ENCODE results near the gene DUOXA2. TPM values are rescaled to one million over a fixed set of nuclear protein-coding genes. Genes with fewer than 3 reads are reported as not detected.
"Not testable (repeated sequence)": the region's sequence is repeated elsewhere in the genome, so short reads cannot be mapped to it uniquely, and the experiment has no call there.

DUOXA2 gene
- total RNA-seq, 2 experiments from 2014 or later, result not detected

DNA sequence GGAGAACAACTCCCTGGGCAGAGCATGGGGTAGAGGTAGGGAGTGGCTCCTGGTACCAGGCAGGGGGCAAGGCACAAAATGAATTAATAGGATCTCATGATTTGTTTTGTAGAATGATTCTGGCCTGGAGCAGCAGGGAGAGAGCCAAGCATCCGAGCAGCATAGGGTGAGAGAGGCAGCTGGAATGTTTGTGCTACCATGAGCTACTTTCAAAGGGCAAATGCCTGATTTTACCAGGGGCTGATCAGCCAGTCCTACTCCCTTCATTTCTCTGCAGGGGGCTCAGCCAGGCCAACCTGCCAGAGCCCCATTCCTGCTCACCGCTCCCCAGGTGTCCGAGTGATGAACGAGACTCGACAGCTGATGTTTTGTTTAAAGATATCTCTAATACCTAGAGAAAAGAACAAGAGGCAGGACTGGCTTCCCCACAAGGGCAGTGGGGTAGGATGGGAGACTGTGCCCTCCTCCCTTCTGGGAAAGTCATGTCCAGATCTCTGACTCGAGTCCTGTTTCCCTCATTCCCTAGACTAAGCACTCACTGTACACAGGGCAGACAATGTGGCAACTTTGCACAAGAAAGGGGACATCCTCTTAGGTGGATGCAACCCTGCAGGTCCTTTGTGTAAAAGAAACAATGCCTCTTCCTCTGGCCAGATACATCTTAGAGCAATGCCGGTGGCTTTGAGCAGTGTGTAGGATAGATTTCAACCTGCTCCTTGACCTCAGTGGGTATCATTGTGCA is 13.1 kb upstream of the DUOXA2 start:
- no peaks in the 10 kb centered on the region for H3K4me1 Mint-ChIP-seq (ENCODE audit: low read depth)
- H3K9me3 Mint-ChIP-seq, result no peaks in the 10 kb centered on the region
- intact Hi-C loops (cut with micrococcal nuclease), result no loop called here
- no peak overlapping the region for H3K27ac Mint-ChIP-seq
- H3K4me3 Mint-ChIP-seq, result no peak overlapping the region
- no peak for DNase-seq
- H3K27me3 Mint-ChIP-seq (ENCODE audit: low read depth), result no peaks in the 10 kb centered on the region
- CTCF ChIA-PET, result no interaction called here
- H3K36me3 Mint-ChIP-seq (ENCODE audit: low read depth), result no peaks in the 10 kb centered on the region

DNA sequence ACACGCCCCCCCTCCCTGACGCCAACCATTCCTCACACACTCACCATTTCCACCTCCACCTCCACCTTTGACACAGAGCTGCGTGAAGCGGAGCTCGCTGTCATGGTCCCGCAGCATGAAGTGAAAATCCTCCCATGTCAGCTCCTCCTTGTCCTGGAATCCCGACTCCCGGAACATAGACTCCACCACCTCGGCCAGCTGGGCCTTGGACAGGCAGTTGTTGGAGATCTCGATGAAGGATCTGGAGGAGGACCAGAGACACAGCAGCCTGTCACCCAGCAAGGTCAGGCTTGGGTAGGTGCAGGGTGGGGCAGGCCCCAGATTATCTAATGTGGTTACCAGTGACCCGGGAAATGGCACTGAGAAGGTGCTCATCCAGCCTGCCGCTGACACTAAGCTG is 12.4 kb upstream of the DUOXA2 start:
- Mint-ChIP-seq H3K4me1 (ENCODE audit: low read depth) (no peaks in the 10 kb centered on the region), H3K36me3 (ENCODE audit: low read depth) (no peaks in the 10 kb centered on the region), H3K4me3 (no peak overlapping the region), H3K9me3 (no peaks in the 10 kb centered on the region), H3K27me3 (ENCODE audit: low read depth) (no peaks in the 10 kb centered on the region), H3K27ac (no peak overlapping the region)
- CTCF ChIA-PET, result no interaction called here
- no peak for DNase-seq
- intact Hi-C loops (cut with micrococcal nuclease), result no loop called here

DNA sequence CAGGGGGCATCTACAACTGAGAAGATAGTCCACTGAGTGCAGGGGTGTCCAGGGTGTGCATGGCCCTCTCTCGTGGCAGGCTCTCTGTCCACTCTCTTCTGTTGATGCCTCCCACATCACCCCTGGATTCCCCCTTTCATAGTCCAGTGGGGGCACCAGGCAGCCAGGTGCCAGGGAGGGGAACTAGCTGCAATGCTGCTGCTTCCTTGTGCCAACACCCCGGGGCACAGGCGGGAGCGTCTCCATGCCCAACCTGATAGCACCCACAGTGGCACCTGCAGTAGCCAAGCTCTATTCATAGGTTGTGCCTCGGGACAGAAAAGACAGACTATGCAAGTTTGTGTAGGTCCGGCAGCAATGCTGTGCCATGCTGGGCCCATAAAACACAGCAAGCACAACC is 11.9 kb upstream of the DUOXA2 start:
- DNase-seq, result no peak
- CTCF ChIA-PET, result interaction anchor here (0.7 kb wide), 1 partner anchor 984 kb away, joined by 3 read pairs; no protein-coding TSS in a partner anchor
- Mint-ChIP-seq H3K27ac (no peak overlapping the region), H3K4me1 (ENCODE audit: low read depth) (no peaks in the 10 kb centered on the region), H3K27me3 (ENCODE audit: low read depth) (peaks cover 3% of the 10 kb centered on the region), H3K36me3 (ENCODE audit: low read depth) (no peaks in the 10 kb centered on the region), H3K4me3 (no peak overlapping the region), H3K9me3 (no peaks in the 10 kb centered on the region)
- intact Hi-C loops (cut with micrococcal nuclease), result no loop called here

DNA sequence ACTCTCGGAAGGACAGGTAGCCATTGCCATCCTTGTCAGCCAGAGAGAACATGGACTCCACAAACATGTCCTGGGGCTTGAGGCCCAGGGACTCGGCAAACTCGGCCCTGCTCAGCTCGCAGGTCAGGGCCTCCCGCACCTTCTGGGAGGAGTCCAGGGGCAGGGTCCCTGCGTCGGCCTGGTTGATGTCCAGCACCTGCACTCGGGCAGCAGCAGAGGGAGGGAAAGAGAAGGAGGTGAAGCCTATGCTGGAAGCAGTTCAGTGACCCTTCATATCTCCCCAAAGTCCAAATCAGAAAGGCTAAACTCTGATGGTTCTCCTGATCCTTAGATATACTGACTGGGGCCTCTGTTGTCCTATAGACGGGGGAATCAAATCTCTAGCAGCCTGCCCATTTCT is 10.0 kb upstream of the DUOXA2 start:
- H3K27me3 Mint-ChIP-seq (ENCODE audit: low read depth); H3K27ac Mint-ChIP-seq; H3K4me3 Mint-ChIP-seq; intact Hi-C loops (cut with micrococcal nuclease); H3K36me3 Mint-ChIP-seq (ENCODE audit: low read depth); H3K4me1 Mint-ChIP-seq (ENCODE audit: low read depth); H3K9me3 Mint-ChIP-seq; DNase-seq: not testable (repeated sequence)
- CTCF ChIA-PET, result interaction anchor here (0.6 kb wide), 1 partner anchor 136 kb away, joined by 3 read pairs; no protein-coding TSS in a partner anchor

DNA sequence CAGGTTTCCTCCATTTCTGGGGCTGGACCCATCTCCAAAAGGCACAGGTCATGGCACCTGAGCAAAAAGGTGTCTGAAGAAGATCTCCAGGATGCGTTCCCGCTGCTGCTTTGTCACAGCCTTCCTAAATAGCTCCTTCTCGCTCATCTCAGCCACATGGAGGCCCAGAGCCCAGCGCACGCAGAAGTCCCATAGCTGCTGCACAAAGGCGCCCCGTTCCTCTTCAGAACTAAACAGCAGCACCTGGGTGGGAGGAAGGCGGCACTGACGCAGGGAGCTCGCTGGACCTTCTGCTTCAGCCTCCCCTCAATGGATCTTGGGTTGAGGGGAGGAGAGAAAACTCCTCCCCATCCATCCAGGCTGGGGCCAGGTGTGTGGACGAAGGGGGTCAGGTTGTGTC is 8.5 kb upstream of the DUOXA2 start:
- Mint-ChIP-seq H3K36me3 (ENCODE audit: low read depth) (no peaks in the 10 kb centered on the region), H3K9me3 (no peaks in the 10 kb centered on the region), H3K4me1 (ENCODE audit: low read depth) (peaks cover 3% of the 10 kb centered on the region)

DNA sequence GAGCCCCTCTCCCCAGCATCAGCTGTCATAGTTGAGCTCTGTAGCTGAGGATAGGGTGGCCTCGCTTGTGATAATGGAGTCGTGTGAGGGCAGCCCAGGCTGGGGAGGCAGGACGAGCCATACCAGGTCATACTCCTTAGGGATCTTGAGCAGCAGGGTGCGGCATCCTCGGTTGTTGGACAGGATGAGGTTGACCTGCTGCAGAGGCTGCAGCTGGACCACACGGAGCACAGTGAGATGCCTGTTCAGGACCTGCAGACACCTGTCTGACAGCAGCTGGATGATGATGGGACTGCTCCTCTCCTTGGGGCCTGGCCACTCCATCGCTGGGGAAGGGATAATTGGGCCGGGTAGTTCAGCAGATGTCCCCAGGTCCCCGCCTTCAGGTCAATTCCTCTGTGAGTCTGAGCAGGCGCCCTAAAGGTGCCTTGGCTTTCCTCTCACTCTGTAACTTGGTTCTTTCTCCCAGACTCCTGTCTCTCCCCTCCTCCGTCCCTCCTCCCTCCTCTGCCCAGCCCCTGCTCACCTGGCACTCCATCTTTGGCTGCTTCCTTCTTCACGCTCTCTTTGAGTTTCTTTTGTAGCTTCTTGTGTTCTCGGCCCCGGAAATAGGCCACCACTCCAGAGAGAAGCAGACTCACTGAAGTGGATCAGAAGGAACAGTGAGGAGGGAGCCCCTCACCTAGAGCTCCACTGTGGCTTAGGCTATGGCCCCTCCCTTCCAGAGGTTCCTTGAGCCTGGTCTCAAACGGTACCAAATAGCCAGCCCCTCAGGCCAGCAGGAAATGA is 7.9 kb upstream of the DUOXA2 start:
- H3K27me3 Mint-ChIP-seq (ENCODE audit: low read depth), result peaks cover 19% of the 10 kb centered on the region
- no peak overlapping the region for H3K4me3 Mint-ChIP-seq
- H3K9me3 Mint-ChIP-seq, result no peaks in the 10 kb centered on the region
- no peak for DNase-seq
- CTCF ChIA-PET, result interaction anchor here (2.1 kb wide), 1 partner anchor 12 kb away, joined by 16 read pairs; no protein-coding TSS in a partner anchor
- H3K4me1 Mint-ChIP-seq (ENCODE audit: low read depth), result peaks cover 4% of the 10 kb centered on the region
- H3K27ac Mint-ChIP-seq, result no peak overlapping the region
- intact Hi-C loops (cut with micrococcal nuclease), result no loop called here
- H3K36me3 Mint-ChIP-seq (ENCODE audit: low read depth), result no peaks in the 10 kb centered on the region

More for the DNA sequence above, 8.5 kb upstream of the DUOXA2 start:
- intact Hi-C loops (cut with micrococcal nuclease), result no loop called here
- H3K27ac Mint-ChIP-seq, result no peak overlapping the region
- CTCF ChIA-PET, result interaction anchor here (2.1 kb wide), 1 partner anchor 13 kb away, joined by 16 read pairs; no protein-coding TSS in a partner anchor
- DNase-seq, result no peak
- H3K4me3 Mint-ChIP-seq, result no peak overlapping the region
- H3K27me3 Mint-ChIP-seq (ENCODE audit: low read depth), result peaks cover 18% of the 10 kb centered on the region

DNA sequence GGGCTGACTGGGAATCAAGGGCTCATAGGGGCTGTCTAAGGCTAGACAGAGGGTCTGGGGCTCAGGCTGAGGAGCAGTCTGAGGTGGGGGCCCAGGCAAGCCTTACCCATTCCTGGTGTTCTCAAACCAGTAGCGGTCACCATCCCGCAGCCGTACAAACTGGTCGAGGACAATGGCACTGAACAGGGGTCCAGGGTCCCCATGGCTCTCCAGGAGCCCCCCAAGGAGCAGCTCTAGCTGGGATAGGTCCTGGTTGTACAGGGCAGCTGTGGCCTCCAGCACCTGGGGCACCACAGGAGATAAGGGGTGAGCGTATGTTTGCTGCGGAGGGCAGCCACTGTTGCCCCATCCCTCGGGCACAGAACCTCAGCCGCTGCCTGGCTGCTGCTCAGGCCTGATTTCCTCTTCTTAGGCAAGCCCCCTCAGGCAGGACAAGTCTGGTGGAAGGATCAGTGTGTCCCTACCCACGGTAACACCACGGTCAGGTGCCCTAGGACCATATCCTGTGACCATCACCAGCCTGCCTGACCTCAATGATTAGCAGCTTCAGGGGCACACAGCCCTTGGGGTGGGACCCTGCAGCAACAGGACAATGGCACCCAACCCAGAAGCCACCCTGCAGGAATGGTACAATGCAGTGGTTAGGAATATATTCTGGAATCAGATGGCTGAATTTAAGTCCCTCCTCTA is 6.0 kb upstream of the DUOXA2 start:
- Mint-ChIP-seq H3K4me1 (ENCODE audit: low read depth) (peaks cover 16% of the 10 kb centered on the region), H3K9me3 (no peaks in the 10 kb centered on the region), H3K4me3 (no peak overlapping the region), H3K36me3 (ENCODE audit: low read depth) (no peaks in the 10 kb centered on the region), H3K27ac (no peak overlapping the region), H3K27me3 (ENCODE audit: low read depth) (peaks cover 33% of the 10 kb centered on the region)
- intact Hi-C loops (cut with micrococcal nuclease), result no loop called here
- DNase-seq, result no peak
- CTCF ChIA-PET, result no interaction called here

DNA sequence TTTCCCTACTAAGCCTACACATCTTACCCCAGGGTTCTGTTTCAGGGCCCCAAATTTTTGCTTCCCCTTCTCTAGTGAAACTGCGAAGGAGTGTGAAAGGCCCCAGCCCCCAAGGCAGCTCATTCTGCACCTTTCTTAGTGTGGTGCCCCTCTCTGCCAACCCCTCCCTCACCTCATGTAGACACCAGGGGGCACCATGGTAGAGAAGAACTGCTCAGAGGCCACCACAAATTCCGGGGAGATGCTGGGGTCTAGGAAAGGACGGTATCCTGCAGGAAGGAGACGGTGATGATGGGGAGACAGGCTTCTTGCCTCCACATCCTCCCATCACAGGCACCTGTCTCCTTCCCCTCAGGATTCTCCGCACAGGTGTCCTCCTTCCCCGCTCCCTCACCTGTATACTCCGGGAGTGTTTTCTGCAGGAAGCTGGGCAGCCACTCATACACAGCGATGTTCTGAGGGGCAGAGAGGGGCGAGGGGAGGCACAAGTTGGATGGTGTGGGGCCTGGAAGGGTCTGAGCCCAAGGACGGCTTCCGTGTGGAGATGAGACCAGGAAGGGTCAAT is 3.8 kb upstream of the DUOXA2 start:
- no peak overlapping the region for H3K4me3 Mint-ChIP-seq
- no peaks in the 10 kb centered on the region for H3K36me3 Mint-ChIP-seq (ENCODE audit: low read depth)
- H3K9me3 Mint-ChIP-seq, result no peaks in the 10 kb centered on the region
- H3K4me1 Mint-ChIP-seq (ENCODE audit: low read depth), result peaks cover 32% of the 10 kb centered on the region
- H3K27me3 Mint-ChIP-seq (ENCODE audit: low read depth), result peaks cover 56% of the 10 kb centered on the region
- intact Hi-C loops (cut with micrococcal nuclease), result no loop called here
- H3K27ac Mint-ChIP-seq, result no peak overlapping the region
- no peak for DNase-seq
- CTCF ChIA-PET, result interaction anchor here (0.7 to 1.1 kb wide), 2 partner anchors 8 to 13 kb away, joined by 3 to 4 read pairs; no protein-coding TSS in a partner anchor

DNA sequence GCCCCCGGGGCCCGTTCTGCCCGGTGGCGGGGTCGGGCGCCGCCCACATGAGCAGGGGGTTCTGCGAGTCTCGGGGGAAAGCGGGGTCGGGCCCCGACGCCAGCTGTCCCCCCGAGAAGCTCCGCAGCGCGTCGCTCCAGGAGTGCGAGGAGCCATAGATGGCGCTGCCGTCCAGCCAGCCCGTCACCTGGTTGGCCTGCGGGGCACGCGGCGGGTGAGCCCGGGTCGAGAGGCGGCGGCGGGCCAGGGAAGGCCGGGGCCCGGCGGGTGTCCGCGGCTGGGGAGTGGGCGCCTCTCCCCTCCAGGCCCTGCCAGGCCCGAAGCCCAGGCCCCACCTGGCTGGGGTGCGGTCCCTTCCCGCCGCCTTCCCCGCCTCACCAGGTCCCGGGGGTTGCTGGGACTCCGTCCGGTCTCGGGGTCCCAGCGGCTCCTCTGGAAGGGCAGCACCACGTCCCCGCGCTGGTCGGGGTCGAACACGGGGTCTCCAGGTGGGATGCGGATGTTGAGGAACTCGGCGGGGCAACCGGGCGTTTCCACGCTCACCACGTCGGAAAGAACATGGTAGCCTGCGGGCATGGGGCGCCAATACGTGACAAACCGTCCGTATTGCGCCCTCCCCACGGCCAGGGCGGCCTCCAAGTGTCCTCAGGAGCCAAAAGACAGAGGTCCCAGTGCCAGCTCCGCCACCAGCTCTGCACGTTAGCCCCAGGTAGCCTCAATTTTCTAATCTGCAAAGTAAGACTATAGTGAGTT is 2.6 kb upstream of the DUOXA2 start:
- CTCF ChIA-PET, result no interaction called here
- peaks cover 68% of the 10 kb centered on the region for H3K27me3 Mint-ChIP-seq (ENCODE audit: low read depth)
- intact Hi-C loops (cut with micrococcal nuclease), result no loop called here
- peaks cover 36% of the 10 kb centered on the region for H3K4me1 Mint-ChIP-seq (ENCODE audit: low read depth)
- no peak overlapping the region for H3K27ac Mint-ChIP-seq
- DNase-seq, result no peak
- no peak overlapping the region for H3K4me3 Mint-ChIP-seq
- no peaks in the 10 kb centered on the region for H3K9me3 Mint-ChIP-seq
- no peaks in the 10 kb centered on the region for H3K36me3 Mint-ChIP-seq (ENCODE audit: low read depth)

DNA sequence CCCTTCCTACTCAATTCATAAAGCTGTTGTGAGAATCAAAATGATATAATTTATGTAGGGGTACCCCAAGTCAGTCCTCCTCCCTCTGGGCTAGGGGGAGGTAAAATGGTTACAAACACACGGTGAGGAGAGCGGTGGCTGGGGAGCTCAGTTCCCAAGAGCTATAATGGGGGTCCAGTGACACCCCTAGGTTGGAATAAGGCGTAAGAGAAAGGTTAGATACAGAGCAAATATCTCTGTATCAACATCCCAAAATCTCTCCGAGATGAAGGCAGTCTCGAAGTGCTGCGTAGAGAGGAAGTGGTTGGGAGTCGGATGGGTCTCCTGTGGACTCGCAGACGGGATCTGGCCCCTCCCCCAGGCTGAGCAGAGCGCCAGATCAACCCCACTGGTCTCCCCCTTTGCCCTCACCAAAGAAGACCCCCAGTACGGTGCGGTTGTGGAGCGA is 2.0 kb upstream of the DUOXA2 start:
- Mint-ChIP-seq H3K36me3 (ENCODE audit: low read depth) (no peaks in the 10 kb centered on the region), H3K4me3 (peak overlapping the region; percentile 38), H3K9me3 (no peaks in the 10 kb centered on the region), H3K4me1 (ENCODE audit: low read depth) (peaks cover 40% of the 10 kb centered on the region), H3K27me3 (ENCODE audit: low read depth) (peaks cover 70% of the 10 kb centered on the region), H3K27ac (no peak overlapping the region)
- no peak for DNase-seq
- intact Hi-C loops (cut with micrococcal nuclease), result no loop called here
- CTCF ChIA-PET, result interaction anchor here (0.8 kb wide), 1 partner anchor 92 kb away, joined by 3 read pairs; no protein-coding TSS in a partner anchor

DNA sequence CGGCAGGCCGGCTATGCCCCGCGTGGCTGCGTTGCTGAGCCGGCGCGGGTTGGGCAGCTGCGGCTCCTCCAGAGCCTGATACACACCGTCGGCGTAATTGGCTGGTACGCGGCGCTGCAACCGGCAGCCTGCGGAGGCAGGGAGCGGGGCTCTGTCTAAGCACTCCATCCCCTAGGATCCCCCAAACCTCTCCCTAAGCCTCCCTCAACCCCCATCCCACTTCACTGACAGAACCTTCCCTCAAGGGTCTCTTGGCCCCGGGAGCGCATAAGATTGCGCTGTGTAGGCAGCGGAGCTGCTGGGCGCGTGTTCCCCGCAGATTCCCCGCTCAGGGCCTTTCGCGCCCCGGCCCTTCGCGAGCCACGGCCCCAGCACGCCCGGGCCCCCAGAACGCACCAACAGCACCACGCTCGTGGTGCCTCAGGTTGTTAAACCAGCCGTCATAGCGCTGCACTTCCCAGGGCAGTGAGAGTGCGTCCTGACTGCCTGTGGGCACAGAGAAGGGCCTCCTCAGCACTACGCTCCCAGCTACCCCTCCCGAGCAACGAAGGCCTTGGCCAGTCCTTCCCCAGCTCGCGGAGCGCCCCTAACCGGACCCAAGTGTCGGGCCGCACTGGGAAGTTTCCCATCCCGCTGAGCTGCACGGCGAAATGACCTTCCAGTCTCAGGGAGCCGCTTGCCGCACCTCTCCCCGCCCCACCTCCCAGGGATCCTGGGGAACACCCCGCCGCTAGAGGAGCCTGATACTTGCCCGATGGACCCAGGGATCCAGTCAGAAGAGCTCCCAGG is 1.3 kb upstream of the DUOXA2 start:
- CTCF ChIA-PET, result interaction anchor here (0.8 to 1.6 kb wide), 3 partner anchors 14 to 261 kb away, joined by 3 to 5 read pairs (median 3); no protein-coding TSS in a partner anchor
- Mint-ChIP-seq H3K27ac (no peak overlapping the region), H3K9me3 (no peaks in the 10 kb centered on the region), H3K27me3 (ENCODE audit: low read depth) (peaks cover 74% of the 10 kb centered on the region), H3K4me1 (ENCODE audit: low read depth) (peaks cover 46% of the 10 kb centered on the region), H3K36me3 (ENCODE audit: low read depth) (no peaks in the 10 kb centered on the region), H3K4me3 (peak overlapping the region; percentile 38)
- no peak for DNase-seq
- intact Hi-C loops (cut with micrococcal nuclease), result no loop called here

Measured in activated naive CD4-positive, alpha-beta T cell treated with anti-CD3 and anti-CD28 coated beads for 36 hours (primary cell).